ENCODE measurements around the gene MZT2A.
"Not testable (repeated sequence)": the region's sequence is repeated elsewhere in the genome, so short reads cannot be mapped to it uniquely, and the experiment has no call there.

MZT2A gene

GRCh38 chr2:131492015-131492417 lies at the start of gene MZT2A:
Gene MZT2A, minus strand, starts transcription at chr2:131492397. Its CDS starts 21 bp downstream, at chr2:131492376.
- not testable (repeated sequence) for DNase-seq (ENCODE audit: low read depth)

GRCh38 chr2:131538856-131539255 lies 46.7 kb upstream of the MZT2A start:
- DNase-seq (ENCODE audit: low read depth): not testable (repeated sequence)

GRCh38 chr2:131536841-131537240 lies 44.6 kb upstream of the MZT2A start:
- DNase-seq (ENCODE audit: low read depth): not testable (repeated sequence)

- DNase-seq (ENCODE audit: low read depth): not testable (repeated sequence)
These were observed 44.0 kb upstream of the MZT2A start for GRCh38 chr2:131535951-131536826.

GRCh38 chr2:131535526-131535925 lies 43.3 kb upstream of the MZT2A start:
- DNase-seq (ENCODE audit: low read depth): no peak

- DNase-seq (ENCODE audit: low read depth): not testable (repeated sequence)
These were observed 42.8 kb upstream of the MZT2A start for GRCh38 chr2:131534965-131535364.

GRCh38 chr2:131534317-131534672 lies 42.1 kb upstream of the MZT2A start:
- not testable (repeated sequence) for DNase-seq (ENCODE audit: low read depth)

- DNase-seq (ENCODE audit: low read depth): not testable (repeated sequence)
These were observed 41.6 kb upstream of the MZT2A start for GRCh38 chr2:131533609-131534316.

GRCh38 chr2:131532723-131533608 lies 40.8 kb upstream of the MZT2A start:
- not testable (repeated sequence) for DNase-seq (ENCODE audit: low read depth)

- not testable (repeated sequence) for DNase-seq (ENCODE audit: low read depth)
These were observed 39.5 kb upstream of the MZT2A start for GRCh38 chr2:131531547-131532185.

- DNase-seq (ENCODE audit: low read depth): not testable (repeated sequence)
These were observed 38.6 kb upstream of the MZT2A start for GRCh38 chr2:131530626-131531344.

- not testable (repeated sequence) for DNase-seq (ENCODE audit: low read depth)
These were observed 37.8 kb upstream of the MZT2A start for GRCh38 chr2:131529864-131530445.

- DNase-seq (ENCODE audit: low read depth): not testable (repeated sequence)
These were observed 37.0 kb upstream of the MZT2A start for GRCh38 chr2:131528981-131529863.

- peak; percentile 14 for DNase-seq (ENCODE audit: low read depth)
These were observed 35.2 kb upstream of the MZT2A start, which contains the start of gene CCDC74A for GRCh38 chr2:131527131-131528001. Gene CCDC74A, plus strand, starts transcription at chr2:131527888. Its CDS starts 83 bp downstream, at chr2:131527971.

- DNase-seq (ENCODE audit: low read depth): not testable (repeated sequence)
These were observed 33.1 kb upstream of the MZT2A start for GRCh38 chr2:131525256-131525655.

- no peak for DNase-seq (ENCODE audit: low read depth)
These were observed 30.0 kb upstream of the MZT2A start for GRCh38 chr2:131521961-131522781.

GRCh38 chr2:131521524-131521923 lies 29.3 kb upstream of the MZT2A start:
- DNase-seq (ENCODE audit: low read depth): not testable (repeated sequence)
